A673 (cell line): Measurements from ENCODE around the gene SERINC2.
A peak's percentile ranks its signal among the peaks of the same experiment; 100 is the strongest.

Experiments used
- CTCF ChIP-seq: fragments of 300-800, 200-600 bp; sonication (generic); conservative IDR thresholded peaks from 2 replicates; pipeline ENCODE4 v1.5.1; 2017; ENCODE audit warnings: low read depth, mild to moderate bottlenecking, antibody characterized with exemption, low read length, moderate library complexity, mixed read lengths
- EZH2 ChIP-seq: fragments of 200-600 bp; sonication (generic); IDR thresholded peaks from 2 replicates; pipeline ENCODE4 v1.6.1; 2017; ENCODE audit warnings: borderline replicate concordance, low read depth, mild to moderate bottlenecking, mixed read lengths, antibody characterized with exemption, low read length; ENCODE audit not compliant: poor library complexity, severe bottlenecking

- peak; percentile 48 for TF ChIP-seq CTCF
- TF ChIP-seq EZH2, result no peak
These were observed 16.2 kb upstream of the SERINC2 start for GRCh38 chr1:31396633-31397351.
